DND-41 (cell line): ENCODE results near the gene CNTNAP5.

Experiments used
- ATAC-seq: fragments of 200-7000 bp; cut with Tn5 transposase; 3 replicates; pipeline ENCODE4 v1.9.1; 2021; ENCODE audit warnings: low read depth; ENCODE audit not compliant: insufficient read depth
- DNase-seq: peaks from one replicate; pipeline ENCODE4 v3.0.0-alpha.2; 2020
- H2AFZ ChIP-seq: 2 replicates; pipeline ENCODE4 v1.6.0; 2012; ENCODE audit warnings: low read depth, low read length
- H3K27ac ChIP-seq: 2 replicates; pipeline ENCODE4 v1.5.1; 2012; ENCODE audit warnings: low read length, inconsistent platforms
- H3K27me3 ChIP-seq: fragments of 200-600 bp; sonication (generic); 2 replicates; pipeline ENCODE4 v1.6.0; 2012; ENCODE audit warnings: low read length, mild to moderate bottlenecking, inconsistent platforms; ENCODE audit not compliant: insufficient read depth, poor library complexity
- H3K36me3 ChIP-seq: 2 replicates; pipeline ENCODE4 v1.5.1; 2012; ENCODE audit warnings: low read length, inconsistent platforms; ENCODE audit not compliant: insufficient read depth
- H3K4me1 ChIP-seq: 2 replicates; pipeline ENCODE4 v1.5.1; 2012; ENCODE audit warnings: mild to moderate bottlenecking, low read length; ENCODE audit not compliant: insufficient read depth
- H3K4me2 ChIP-seq: 2 replicates; pipeline ENCODE4 v1.6.0; 2012; ENCODE audit warnings: mild to moderate bottlenecking, moderate library complexity, low read length, inconsistent platforms; ENCODE audit not compliant: insufficient read depth
- H3K4me3 ChIP-seq, 2 experiments: fragments of 200-600 bp in 1 of 2; shearing (Covaris generic) in 1 of 2; 2 replicates each; pipeline ENCODE4 v1.5.1; 2012 to 2016; ENCODE audit warnings: inconsistent platforms in 2 of 2, low read length in 2 of 2, mild to moderate bottlenecking in 2 of 2, low read depth in 1 of 2, moderate library complexity in 1 of 2
- H3K79me2 ChIP-seq: 2 replicates; pipeline ENCODE4 v1.6.0; 2012; ENCODE audit warnings: low read length, inconsistent platforms; ENCODE audit not compliant: insufficient read depth
- H3K9ac ChIP-seq: 2 replicates; pipeline ENCODE4 v1.6.0; 2012; ENCODE audit warnings: low read depth, mild to moderate bottlenecking, inconsistent platforms, low read length, moderate library complexity
- H3K9me3 ChIP-seq: 2 replicates; pipeline ENCODE4 v1.5.1; 2012; ENCODE audit warnings: low read length, moderate library complexity, mild to moderate bottlenecking, inconsistent platforms; ENCODE audit not compliant: insufficient read depth, severe bottlenecking
- H4K20me1 ChIP-seq: 2 replicates; pipeline ENCODE4 v1.6.0; 2012; ENCODE audit warnings: low read length; ENCODE audit not compliant: insufficient read depth
- CTCF ChIP-seq: IDR thresholded peaks from 2 replicates; pipeline ENCODE4 v1.5.1; 2012; ENCODE audit warnings: borderline replicate concordance, low read length, moderate library complexity, mild to moderate bottlenecking; ENCODE audit not compliant: poor library complexity, severe bottlenecking; ENCODE audit errors: extremely low read depth
- EZH2 ChIP-seq: IDR thresholded peaks from 3 replicates; pipeline ENCODE4 v1.6.1; 2012; ENCODE audit warnings: borderline replicate concordance, low read depth, mild to moderate bottlenecking, moderate library complexity, low read length, inconsistent platforms; ENCODE audit not compliant: severe bottlenecking

The CNTNAP5 gene

DNA sequence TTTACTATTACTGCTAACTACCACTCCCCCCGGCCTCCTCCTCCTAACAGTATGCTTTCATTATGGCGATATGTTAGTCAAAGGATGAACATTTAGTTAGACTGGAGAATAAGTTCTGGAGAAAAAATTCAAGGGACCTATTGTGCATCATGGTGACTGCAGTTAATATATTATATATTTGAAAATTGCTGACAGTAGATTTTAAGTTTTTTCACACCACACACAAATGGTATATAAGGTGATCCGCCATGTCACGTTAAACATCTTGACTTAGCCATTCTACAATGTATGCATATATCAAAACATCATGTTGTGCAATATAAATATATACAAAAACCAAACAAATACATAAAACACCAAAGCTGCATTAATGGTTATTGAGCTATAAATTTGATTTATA, 873.7 kb downstream of the CNTNAP5 start:
- no peak overlapping the region for H3K9ac ChIP-seq
- H4K20me1 ChIP-seq: no peaks in the 10 kb centered on the region
- no peaks in the 10 kb centered on the region for H3K27me3 ChIP-seq
- H3K27ac ChIP-seq: no peak overlapping the region
- H3K9me3 ChIP-seq: no peaks in the 10 kb centered on the region
- no peaks in the 10 kb centered on the region for H3K36me3 ChIP-seq
- no peak overlapping the region for H3K4me3 ChIP-seq
- DNase-seq (no peak), ATAC-seq (no peak)
- no peaks in the 10 kb centered on the region for H3K4me1 ChIP-seq
- no peak for TF ChIP-seq CTCF
- no peak for TF ChIP-seq EZH2
- H3K4me2 ChIP-seq: no peak overlapping the region
- no peaks in the 10 kb centered on the region for H3K79me2 ChIP-seq
- no peak overlapping the region for H2AFZ ChIP-seq

DNA sequence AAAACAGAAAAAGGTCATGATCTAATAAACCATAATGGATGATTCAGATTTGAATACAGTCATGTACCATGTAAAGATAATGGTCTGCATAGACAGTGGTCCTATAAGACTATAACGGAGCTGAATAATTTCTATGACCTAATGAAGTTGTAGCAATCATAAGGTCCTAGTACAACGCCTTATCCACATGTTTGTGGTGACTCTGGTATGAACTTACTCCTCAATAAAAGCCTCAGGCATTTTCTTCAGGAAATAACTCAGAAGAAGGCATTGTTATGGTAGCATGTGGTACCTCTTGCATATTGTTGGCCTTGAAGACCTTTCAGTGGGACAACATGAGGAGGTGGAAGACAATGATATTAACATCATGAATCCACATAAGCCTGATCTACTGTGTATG, 883.3 kb downstream of the CNTNAP5 start:
- Histone ChIP-seq H3K36me3 (no peaks in the 10 kb centered on the region), H3K4me2 (no peak overlapping the region), H4K20me1 (no peaks in the 10 kb centered on the region), H3K9me3 (no peaks in the 10 kb centered on the region), H2AFZ (no peak overlapping the region), H3K4me3 (no peak overlapping the region), H3K4me1 (no peaks in the 10 kb centered on the region), H3K27ac (no peak overlapping the region), H3K9ac (no peak overlapping the region), H3K27me3 (no peaks in the 10 kb centered on the region), H3K79me2 (no peaks in the 10 kb centered on the region)
- ATAC-seq: no peak
- TF ChIP-seq CTCF (no peak), EZH2 (no peak)
- DNase-seq: no peak

DNA sequence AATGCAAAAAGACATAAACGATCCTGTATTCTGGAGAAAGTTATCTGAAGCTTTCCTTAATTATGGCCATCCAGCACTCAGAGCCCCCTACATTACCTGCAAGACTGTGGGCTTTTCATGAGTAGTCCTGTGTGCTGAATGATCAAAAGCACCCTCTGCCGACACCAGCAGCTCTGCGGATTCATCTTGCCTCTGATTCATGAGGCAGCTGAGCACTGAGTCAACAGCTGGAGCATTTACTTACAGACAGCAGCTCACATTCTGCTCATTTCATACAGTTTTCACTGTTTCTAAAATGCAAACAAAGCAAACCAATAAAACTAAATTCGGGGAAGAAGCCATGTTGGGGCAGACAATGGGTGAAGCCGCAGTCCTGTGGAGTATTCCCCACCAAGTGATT, 886.5 kb downstream of the CNTNAP5 start:
- H3K4me1 ChIP-seq: no peaks in the 10 kb centered on the region
- no peak overlapping the region for H3K4me3 ChIP-seq
- no peaks in the 10 kb centered on the region for H3K27me3 ChIP-seq
- no peaks in the 10 kb centered on the region for H3K36me3 ChIP-seq
- no peak for DNase-seq
- TF ChIP-seq EZH2 (no peak), CTCF (no peak)
- ATAC-seq: no peak
- H3K4me2 ChIP-seq: no peak overlapping the region
- no peak overlapping the region for H3K27ac ChIP-seq
- H3K79me2 ChIP-seq: no peaks in the 10 kb centered on the region
- no peak overlapping the region for H3K9ac ChIP-seq
- H3K9me3 ChIP-seq: no peaks in the 10 kb centered on the region
- no peaks in the 10 kb centered on the region for H4K20me1 ChIP-seq
- no peak overlapping the region for H2AFZ ChIP-seq

GRCh38 chr2:124913868-124914267, 888.8 kb downstream of the CNTNAP5 start:
- no peak overlapping the region for H2AFZ ChIP-seq
- DNase-seq (no peak), ATAC-seq (no peak)
- H3K4me2 ChIP-seq: no peak overlapping the region
- no peaks in the 10 kb centered on the region for H3K27me3 ChIP-seq
- H3K9me3 ChIP-seq: no peaks in the 10 kb centered on the region
- no peaks in the 10 kb centered on the region for H4K20me1 ChIP-seq
- no peaks in the 10 kb centered on the region for H3K4me1 ChIP-seq
- H3K9ac ChIP-seq: no peak overlapping the region
- TF ChIP-seq EZH2: no peak
- H3K79me2 ChIP-seq: no peaks in the 10 kb centered on the region
- no peak overlapping the region for H3K4me3 ChIP-seq
- no peaks in the 10 kb centered on the region for H3K36me3 ChIP-seq
- no peak overlapping the region for H3K27ac ChIP-seq
